ENCODE data around the gene FFAR3. TPM values are rescaled to one million over a fixed set of nuclear protein-coding genes. Genes with fewer than 3 reads are reported as not detected.

Gene FFAR3
- polyA plus RNA-seq, 1 donor (not counting 4 experiments of a cell fraction or from before 2014, with no cell fraction given), result not detected

DNA sequence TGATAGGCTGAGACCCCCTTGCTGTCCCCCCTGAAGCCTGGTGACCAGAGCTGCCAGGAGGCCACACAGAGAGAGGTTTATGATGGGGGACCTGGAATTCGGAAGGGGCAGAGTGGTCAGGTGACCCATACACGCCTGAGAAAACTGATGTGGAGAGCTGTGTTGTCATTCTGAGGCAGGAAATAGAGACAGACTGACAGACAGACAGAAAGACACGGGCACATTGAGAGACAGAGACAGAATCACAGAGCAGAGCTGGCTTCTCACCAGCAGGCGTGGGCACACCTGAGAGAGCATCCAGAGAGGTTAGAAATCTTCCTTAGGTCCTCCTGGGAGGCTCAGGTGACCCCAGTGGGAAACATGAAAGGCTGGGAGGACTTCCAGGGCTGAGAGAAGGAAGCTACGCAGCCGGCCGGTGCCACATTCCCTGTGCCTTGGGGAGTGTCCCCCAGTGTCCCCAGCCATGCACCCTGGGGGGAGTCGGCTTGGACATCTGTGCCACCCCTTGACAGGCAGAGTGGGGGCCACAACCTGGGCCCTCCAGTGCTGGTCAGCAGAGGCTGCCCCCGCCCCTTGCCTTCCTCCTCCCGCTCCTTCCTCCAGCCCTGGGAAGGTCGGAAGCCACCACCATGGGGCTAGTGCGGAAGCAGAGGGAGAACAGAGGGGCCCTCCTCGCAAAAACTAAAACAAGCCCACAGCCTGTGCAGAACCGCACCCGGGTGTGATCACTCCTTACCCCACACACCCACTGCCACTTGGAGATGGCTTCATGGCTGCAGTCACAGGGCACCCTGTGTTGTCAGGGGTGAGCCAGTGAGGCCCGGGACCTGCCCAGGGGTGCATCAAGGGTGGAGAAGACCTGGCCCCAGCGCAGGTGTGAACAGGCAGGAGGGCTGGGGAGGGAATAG lies 8.4 kb upstream of the FFAR3 start:
- FAIRE-seq (no peak), DNase-seq (ENCODE audit: low read depth, low spot score) (no peak)
- Histone ChIP-seq H3K4me3 (ENCODE audit: control insufficient read depth in 2 of 3, extremely low read depth in 1 of 3, insufficient read depth in 2 of 3, low read depth in 1 of 3, low read length in 3 of 3) (no peak overlapping the region), H3K4me1 (ENCODE audit: control insufficient read depth, extremely low read depth, insufficient read depth, low read length) (no peaks in the 10 kb centered on the region), H3K79me2 (ENCODE audit: control insufficient read depth, insufficient read depth, low read length) (no peaks in the 10 kb centered on the region), H3K27ac (ENCODE audit: control insufficient read depth, insufficient read depth, low read length) (no peak overlapping the region), H3K36me3 (ENCODE audit: control insufficient read depth in 2 of 2, extremely low read depth in 1 of 2, insufficient read depth in 2 of 2, low read length in 2 of 2) (no peaks in the 10 kb centered on the region), H2AFZ (ENCODE audit: control insufficient read depth, low read length) (no peak overlapping the region), H3K9ac (ENCODE audit: control insufficient read depth, extremely low read depth, insufficient read depth, low read length) (no peak overlapping the region), H3K9me3 (ENCODE audit: control insufficient read depth, low read depth, low read length) (no peaks in the 10 kb centered on the region), H3K9me1 (ENCODE audit: control insufficient read depth, extremely low read depth, insufficient read depth, low read length) (no peaks in the 10 kb centered on the region), H3K4me2 (ENCODE audit: control insufficient read depth, extremely low read depth, insufficient read depth, low read depth, low read length) (no peak overlapping the region), H3K27me3 (ENCODE audit: control insufficient read depth, extremely low read depth, insufficient read depth, low read length) (peaks cover 19% of the 10 kb centered on the region), H4K20me1 (ENCODE audit: control insufficient read depth, extremely low read depth, insufficient read depth, low read length) (no peaks in the 10 kb centered on the region)
- TF ChIP-seq, protein P1, sequence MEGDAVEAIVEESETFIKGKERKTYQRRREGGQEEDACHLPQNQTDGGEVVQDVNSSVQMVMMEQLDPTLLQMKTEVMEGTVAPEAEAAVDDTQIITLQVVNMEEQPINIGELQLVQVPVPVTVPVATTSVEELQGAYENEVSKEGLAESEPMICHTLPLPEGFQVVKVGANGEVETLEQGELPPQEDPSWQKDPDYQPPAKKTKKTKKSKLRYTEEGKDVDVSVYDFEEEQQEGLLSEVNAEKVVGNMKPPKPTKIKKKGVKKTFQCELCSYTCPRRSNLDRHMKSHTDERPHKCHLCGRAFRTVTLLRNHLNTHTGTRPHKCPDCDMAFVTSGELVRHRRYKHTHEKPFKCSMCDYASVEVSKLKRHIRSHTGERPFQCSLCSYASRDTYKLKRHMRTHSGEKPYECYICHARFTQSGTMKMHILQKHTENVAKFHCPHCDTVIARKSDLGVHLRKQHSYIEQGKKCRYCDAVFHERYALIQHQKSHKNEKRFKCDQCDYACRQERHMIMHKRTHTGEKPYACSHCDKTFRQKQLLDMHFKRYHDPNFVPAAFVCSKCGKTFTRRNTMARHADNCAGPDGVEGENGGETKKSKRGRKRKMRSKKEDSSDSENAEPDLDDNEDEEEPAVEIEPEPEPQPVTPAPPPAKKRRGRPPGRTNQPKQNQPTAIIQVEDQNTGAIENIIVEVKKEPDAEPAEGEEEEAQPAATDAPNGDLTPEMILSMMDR (optimal IDR thresholded peaks at IDR 0.05 in 1 of 3, IDR thresholded peaks at IDR 0.05 in 1 of 3, conservative IDR thresholded peaks at IDR 0.05 in 1 of 3; ENCODE audit: extremely low read depth in 1 of 3, insufficient read depth in 2 of 3, low read length in 3 of 3), result no peak
- TF ChIP-seq EZH2 (IDR thresholded peaks at IDR 0.05; ENCODE audit: low read length), result no peak
- dilution Hi-C loops (cut with MboI; ENCODE audit: extremely low pct_ligation_motif_present, low sequenced_read_pairs), result loop anchor here (5.0 kb wide), 1 partner anchor 82 kb away; no protein-coding TSS in a partner anchor

DNA sequence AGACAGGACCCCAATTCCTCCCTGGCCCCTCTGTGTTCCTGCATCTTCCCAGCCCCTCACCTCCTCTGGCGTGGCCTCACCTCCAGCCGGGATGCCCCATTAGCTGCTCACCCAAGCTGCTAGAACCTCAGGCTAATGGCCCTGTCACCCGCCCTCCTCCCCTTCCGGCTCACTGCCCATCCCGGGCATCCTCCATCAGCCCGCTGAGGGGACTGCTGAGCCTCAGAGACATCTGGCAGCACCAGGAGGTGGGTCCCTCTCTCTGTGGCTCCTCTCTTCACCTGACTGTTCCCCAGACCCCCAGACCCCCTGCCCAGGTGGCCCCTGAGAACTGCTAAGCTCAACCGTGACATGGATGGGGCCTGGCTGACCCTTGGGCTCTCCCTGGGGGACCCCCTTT lies 7.7 kb upstream of the FFAR3 start:
- no peaks in the 10 kb centered on the region for H4K20me1 ChIP-seq (ENCODE audit: control insufficient read depth, extremely low read depth, insufficient read depth, low read length)
- H3K9me3 ChIP-seq (ENCODE audit: control insufficient read depth, low read depth, low read length), result no peaks in the 10 kb centered on the region
- FAIRE-seq, result no peak
- no peaks in the 10 kb centered on the region for H3K36me3 ChIP-seq (ENCODE audit: control insufficient read depth in 2 of 2, extremely low read depth in 1 of 2, insufficient read depth in 2 of 2, low read length in 2 of 2)
- no peak overlapping the region for H3K9ac ChIP-seq (ENCODE audit: control insufficient read depth, extremely low read depth, insufficient read depth, low read length)
- dilution Hi-C loops (cut with MboI; ENCODE audit: extremely low pct_ligation_motif_present, low sequenced_read_pairs), result loop anchor here (5.0 kb wide), 1 partner anchor 82 kb away; no protein-coding TSS in a partner anchor
- H3K4me3 ChIP-seq (ENCODE audit: control insufficient read depth in 2 of 3, extremely low read depth in 1 of 3, insufficient read depth in 2 of 3, low read depth in 1 of 3, low read length in 3 of 3), result no peak overlapping the region
- DNase-seq (ENCODE audit: low read depth, low spot score), result no peak
- H3K27ac ChIP-seq (ENCODE audit: control insufficient read depth, insufficient read depth, low read length), result no peak overlapping the region
- H3K79me2 ChIP-seq (ENCODE audit: control insufficient read depth, insufficient read depth, low read length), result no peaks in the 10 kb centered on the region
- H3K4me1 ChIP-seq (ENCODE audit: control insufficient read depth, extremely low read depth, insufficient read depth, low read length), result no peaks in the 10 kb centered on the region
- no peaks in the 10 kb centered on the region for H3K9me1 ChIP-seq (ENCODE audit: control insufficient read depth, extremely low read depth, insufficient read depth, low read length)
- no peak overlapping the region for H3K4me2 ChIP-seq (ENCODE audit: control insufficient read depth, extremely low read depth, insufficient read depth, low read depth, low read length)
- TF ChIP-seq EZH2 (IDR thresholded peaks at IDR 0.05; ENCODE audit: low read length), result no peak
- TF ChIP-seq, protein P1 (optimal IDR thresholded peaks at IDR 0.05 in 1 of 3, IDR thresholded peaks at IDR 0.05 in 1 of 3, conservative IDR thresholded peaks at IDR 0.05 in 1 of 3; ENCODE audit: extremely low read depth in 1 of 3, insufficient read depth in 2 of 3, low read length in 3 of 3), result no peak
- peaks cover 18% of the 10 kb centered on the region for H3K27me3 ChIP-seq (ENCODE audit: control insufficient read depth, extremely low read depth, insufficient read depth, low read length)
- H2AFZ ChIP-seq (ENCODE audit: control insufficient read depth, low read length), result no peak overlapping the region
